Measurements from ENCODE around the gene EYS.

DNA sequence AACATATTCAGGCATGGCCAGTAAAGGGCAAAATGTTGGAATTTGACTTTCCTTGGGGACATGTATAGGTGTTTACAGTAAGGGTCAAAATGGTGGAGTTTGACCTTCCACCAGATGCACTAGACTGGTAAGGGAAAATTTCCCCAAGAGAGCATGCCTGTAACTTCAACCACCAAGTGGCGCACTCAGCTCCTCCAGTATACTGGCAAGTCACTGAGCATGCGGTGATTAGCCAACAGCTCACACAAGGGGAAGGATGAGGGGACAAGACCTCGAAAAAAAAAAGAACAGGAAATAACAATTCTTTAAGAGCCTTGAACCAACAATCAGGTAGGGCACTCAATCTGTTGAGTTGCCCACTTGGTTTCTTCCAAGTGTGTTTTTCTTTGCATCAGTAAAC lies 140.9 kb downstream of the EYS start:
- TF ChIP-seq POLR2A (IDR thresholded peaks at IDR 0.05) (no peak), POLR2AphosphoS5 (IDR thresholded peaks at IDR 0.05) (no peak)
- TF ChIP-seq, protein P1, sequence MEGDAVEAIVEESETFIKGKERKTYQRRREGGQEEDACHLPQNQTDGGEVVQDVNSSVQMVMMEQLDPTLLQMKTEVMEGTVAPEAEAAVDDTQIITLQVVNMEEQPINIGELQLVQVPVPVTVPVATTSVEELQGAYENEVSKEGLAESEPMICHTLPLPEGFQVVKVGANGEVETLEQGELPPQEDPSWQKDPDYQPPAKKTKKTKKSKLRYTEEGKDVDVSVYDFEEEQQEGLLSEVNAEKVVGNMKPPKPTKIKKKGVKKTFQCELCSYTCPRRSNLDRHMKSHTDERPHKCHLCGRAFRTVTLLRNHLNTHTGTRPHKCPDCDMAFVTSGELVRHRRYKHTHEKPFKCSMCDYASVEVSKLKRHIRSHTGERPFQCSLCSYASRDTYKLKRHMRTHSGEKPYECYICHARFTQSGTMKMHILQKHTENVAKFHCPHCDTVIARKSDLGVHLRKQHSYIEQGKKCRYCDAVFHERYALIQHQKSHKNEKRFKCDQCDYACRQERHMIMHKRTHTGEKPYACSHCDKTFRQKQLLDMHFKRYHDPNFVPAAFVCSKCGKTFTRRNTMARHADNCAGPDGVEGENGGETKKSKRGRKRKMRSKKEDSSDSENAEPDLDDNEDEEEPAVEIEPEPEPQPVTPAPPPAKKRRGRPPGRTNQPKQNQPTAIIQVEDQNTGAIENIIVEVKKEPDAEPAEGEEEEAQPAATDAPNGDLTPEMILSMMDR (IDR thresholded peaks at IDR 0.05): no peak
